GM18502 (cell line): ENCODE measurements around the gene POLR2B.
"Not testable (repeated sequence)": the region's sequence is repeated elsewhere in the genome, so short reads cannot be mapped to it uniquely, and the experiment has no call there.

Experiments
- ATAC-seq: cut with Tn5 transposase; IDR thresholded peaks from one replicate; pipeline ENCODE4 v1.9.1; 2021; ENCODE audit warnings: mild to moderate bottlenecking; ENCODE audit not compliant: unreplicated experiment, poor library complexity

The POLR2B gene

GRCh38 chr4:56981795-56982201, 3.1 kb downstream of the POLR2B start:
- no peak for ATAC-seq

- no peak for ATAC-seq
Measured at GRCh38 chr4:56986192-56986591, 7.5 kb downstream of the POLR2B start.

GRCh38 chr4:56986952-56987351, 8.3 kb downstream of the POLR2B start:
- ATAC-seq: no peak

GRCh38 chr4:56990109-56990905, 11.6 kb downstream of the POLR2B start:
- no peak for ATAC-seq

GRCh38 chr4:56995525-56995924, 16.8 kb downstream of the POLR2B start:
- no peak for ATAC-seq

GRCh38 chr4:56999751-57000150, 21.1 kb downstream of the POLR2B start:
- no peak for ATAC-seq

GRCh38 chr4:57013543-57014120, 34.9 kb downstream of the POLR2B start:
- ATAC-seq: no peak

GRCh38 chr4:57018980-57019379, 40.3 kb downstream of the POLR2B start:
- ATAC-seq: no peak

GRCh38 chr4:57020467-57021101, 41.9 kb downstream of the POLR2B start:
- ATAC-seq: no peak

GRCh38 chr4:57023104-57023503, 44.4 kb downstream of the POLR2B start:
- ATAC-seq: no peak

- ATAC-seq: no peak
Measured at GRCh38 chr4:57034520-57034919, 55.8 kb downstream of the POLR2B start.

- peak; percentile 70 for ATAC-seq
Measured at GRCh38 chr4:57037982-57038604, 59.4 kb downstream of the POLR2B start.

- no peak for ATAC-seq
Measured at GRCh38 chr4:57039345-57039744, 60.6 kb downstream of the POLR2B start.

- no peak for ATAC-seq
Measured at GRCh38 chr4:57040510-57040909, 61.8 kb downstream of the POLR2B start.

- ATAC-seq: no peak
Measured at GRCh38 chr4:57041020-57041419, 62.3 kb downstream of the POLR2B start.

- no peak for ATAC-seq
Measured at GRCh38 chr4:57042711-57043169, 64.0 kb downstream of the POLR2B start.

- no peak for ATAC-seq
Measured at GRCh38 chr4:57043347-57044251, 64.9 kb downstream of the POLR2B start.

GRCh38 chr4:57044279-57044678, 65.6 kb downstream of the POLR2B start:
- ATAC-seq: no peak

GRCh38 chr4:57044996-57045395, 66.3 kb downstream of the POLR2B start:
- no peak for ATAC-seq

GRCh38 chr4:57047046-57047445, 68.3 kb downstream of the POLR2B start:
- not testable (repeated sequence) for ATAC-seq
